Astrocyte of the cerebellum (primary cell): Measurements from ENCODE around the gene TCFL5.

Experiments used
- DNase-seq: peaks from one replicate; pipeline ENCODE4 v3.0.0-alpha.2; 2011; ENCODE audit warnings: low read depth
- H3K4me3 ChIP-seq: 2 replicates; pipeline ENCODE4 v1.5.1; 2011; ENCODE audit warnings: mild to moderate bottlenecking, low read depth, low read length, moderate library complexity
- CTCF ChIP-seq: IDR thresholded peaks from 2 replicates; pipeline ENCODE4 v1.5.1; 2012; ENCODE audit warnings: low read length, low read depth, moderate library complexity, mild to moderate bottlenecking; ENCODE audit errors: missing control alignments
- in situ Hi-C: cut with HindIII; loops from 2 replicates; pipeline ENCODE4 v1.10.0; 2017; ENCODE audit warnings: low sequenced_read_pairs

TCFL5 gene

GRCh38 chr20:62815066-62815991 lies 46.3 kb downstream of the TCFL5 start:
- DNase-seq = no peak
- no peak overlapping the region for H3K4me3 ChIP-seq
- in situ Hi-C loops = loop anchor here (5.0 kb wide), 1 partner anchor 52 kb away; no protein-coding TSS in a partner anchor
- TF ChIP-seq CTCF = no peak

GRCh38 chr20:62814709-62815065 lies 46.9 kb downstream of the TCFL5 start:
- no peak overlapping the region for H3K4me3 ChIP-seq
- TF ChIP-seq CTCF = no peak
- in situ Hi-C loops = loop anchor here (5.0 kb wide), 1 partner anchor 53 kb away; no protein-coding TSS in a partner anchor
- DNase-seq = no peak

- no peak overlapping the region for H3K4me3 ChIP-seq
- DNase-seq = no peak
- in situ Hi-C loops = no loop called here
- TF ChIP-seq CTCF = no peak
Observed at GRCh38 chr20:62814060-62814708, 47.4 kb downstream of the TCFL5 start.

- DNase-seq = no peak
- in situ Hi-C loops = no loop called here
- no peak overlapping the region for H3K4me3 ChIP-seq
- TF ChIP-seq CTCF = no peak
Observed at GRCh38 chr20:62813588-62813987, 48.0 kb downstream of the TCFL5 start.

GRCh38 chr20:62812907-62813200 lies 48.8 kb downstream of the TCFL5 start:
- no peak overlapping the region for H3K4me3 ChIP-seq
- no peak for TF ChIP-seq CTCF
- in situ Hi-C loops = no loop called here
- DNase-seq = no peak

- TF ChIP-seq CTCF = no peak
- in situ Hi-C loops = no loop called here
- no peak overlapping the region for H3K4me3 ChIP-seq
- DNase-seq = no peak
Observed at GRCh38 chr20:62812181-62812906, 49.3 kb downstream of the TCFL5 start.
